GM18520 (cell line): ENCODE results near the gene PNPLA7.
"Not testable (repeated sequence)": the region's sequence is repeated elsewhere in the genome, so short reads cannot be mapped to it uniquely, and the experiment has no call there.

ENCODE experiments used
- ATAC-seq: cut with Tn5 transposase; IDR thresholded peaks from one replicate; pipeline ENCODE4 v1.9.1; 2021; ENCODE audit not compliant: unreplicated experiment

The PNPLA7 gene

DNA sequence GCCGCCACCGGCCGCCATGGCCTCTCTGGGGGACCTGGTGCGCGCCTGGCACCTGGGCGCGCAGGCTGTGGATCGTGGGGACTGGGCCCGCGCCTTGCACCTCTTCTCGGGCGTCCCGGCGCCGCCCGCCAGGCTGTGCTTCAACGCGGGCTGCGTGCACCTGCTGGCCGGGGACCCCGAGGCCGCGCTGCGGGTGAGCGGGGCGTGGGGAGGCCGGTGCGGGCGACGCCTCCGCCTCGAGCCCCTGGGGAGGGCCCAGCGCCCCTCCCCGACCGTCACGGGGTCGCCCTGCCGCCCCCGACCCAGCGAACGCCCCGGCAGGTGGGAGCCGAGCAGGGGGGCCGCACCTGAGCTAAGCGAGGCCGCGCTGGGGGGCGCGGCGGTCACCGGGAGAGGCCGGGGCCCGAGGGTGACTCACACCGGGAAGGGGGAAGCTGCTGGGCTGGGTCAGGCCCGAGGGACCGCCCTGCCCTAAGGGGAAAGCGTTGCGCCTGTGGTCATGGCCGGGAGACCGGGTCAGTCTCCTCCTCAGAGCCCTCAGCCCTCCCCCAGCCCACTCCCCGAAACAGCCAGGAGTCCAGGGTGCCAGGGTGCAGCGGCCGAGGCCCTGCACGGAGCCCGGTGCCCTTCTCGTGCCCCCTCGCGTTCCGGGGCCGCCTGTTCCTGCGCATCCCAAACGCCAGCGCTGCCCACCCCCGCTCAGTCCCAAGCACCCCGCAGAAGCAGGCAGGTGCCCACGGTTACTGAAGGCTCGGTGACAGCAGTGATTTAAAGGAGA, 126.5 kb downstream of the PNPLA7 start:
- ATAC-seq = peak; percentile 15

DNA sequence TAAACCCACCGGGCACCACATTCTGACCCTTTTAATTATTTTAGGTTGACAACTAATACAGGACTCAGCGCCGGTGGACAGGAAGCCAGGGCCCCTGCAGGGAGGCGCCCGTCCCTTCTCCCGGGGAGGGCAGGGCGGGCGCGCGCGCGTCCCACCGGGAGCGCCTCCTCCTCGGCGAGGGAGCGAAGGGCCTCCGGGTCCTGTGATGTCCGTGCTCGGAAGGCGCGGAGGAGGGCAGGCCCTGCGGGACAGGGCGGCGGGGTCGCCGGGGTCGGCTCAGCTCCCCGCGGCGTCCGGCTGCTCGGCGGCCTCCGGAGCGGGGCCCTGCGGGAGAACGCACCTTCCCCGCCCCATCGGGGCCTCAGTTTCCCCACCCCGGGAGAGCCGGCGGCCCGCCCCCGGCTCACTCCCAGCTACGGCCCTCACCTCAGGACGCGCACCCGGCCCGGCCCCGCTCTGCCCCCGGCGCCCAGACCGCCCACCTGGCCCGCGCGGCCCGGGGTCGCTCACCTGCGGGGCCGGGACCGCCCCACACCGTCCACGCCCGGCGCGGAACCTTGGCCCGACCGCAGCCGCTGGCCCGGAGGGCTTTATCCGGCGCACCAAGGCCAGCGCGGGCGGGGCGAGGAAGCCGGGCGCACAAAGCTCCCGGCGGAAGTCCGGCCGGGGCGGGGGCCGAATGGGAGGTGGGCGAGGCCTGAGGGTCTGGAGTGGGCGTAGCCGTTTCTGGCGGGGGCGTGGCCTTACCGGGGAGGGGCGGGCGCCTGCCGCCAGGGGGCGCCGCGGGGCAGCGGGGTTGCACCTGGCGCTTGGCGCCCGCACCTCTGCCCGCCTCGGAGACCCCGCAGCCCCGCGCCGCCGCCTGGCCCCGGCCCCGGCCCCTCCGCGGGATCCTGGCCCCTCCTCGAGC, 127.3 kb downstream of the PNPLA7 start, which contains the start of the genes EXD3 and NOXA1:
Gene EXD3 (minus strand): TSS at position 559 of the 910 bp plus-strand sequence. CDS start 27,805 bp downstream, outside the sequence.
Gene NOXA1 (plus strand): TSS at position 790 of the 910 bp plus-strand sequence. CDS start 137 bp downstream, outside the sequence.
- ATAC-seq = peak; percentile 78

DNA sequence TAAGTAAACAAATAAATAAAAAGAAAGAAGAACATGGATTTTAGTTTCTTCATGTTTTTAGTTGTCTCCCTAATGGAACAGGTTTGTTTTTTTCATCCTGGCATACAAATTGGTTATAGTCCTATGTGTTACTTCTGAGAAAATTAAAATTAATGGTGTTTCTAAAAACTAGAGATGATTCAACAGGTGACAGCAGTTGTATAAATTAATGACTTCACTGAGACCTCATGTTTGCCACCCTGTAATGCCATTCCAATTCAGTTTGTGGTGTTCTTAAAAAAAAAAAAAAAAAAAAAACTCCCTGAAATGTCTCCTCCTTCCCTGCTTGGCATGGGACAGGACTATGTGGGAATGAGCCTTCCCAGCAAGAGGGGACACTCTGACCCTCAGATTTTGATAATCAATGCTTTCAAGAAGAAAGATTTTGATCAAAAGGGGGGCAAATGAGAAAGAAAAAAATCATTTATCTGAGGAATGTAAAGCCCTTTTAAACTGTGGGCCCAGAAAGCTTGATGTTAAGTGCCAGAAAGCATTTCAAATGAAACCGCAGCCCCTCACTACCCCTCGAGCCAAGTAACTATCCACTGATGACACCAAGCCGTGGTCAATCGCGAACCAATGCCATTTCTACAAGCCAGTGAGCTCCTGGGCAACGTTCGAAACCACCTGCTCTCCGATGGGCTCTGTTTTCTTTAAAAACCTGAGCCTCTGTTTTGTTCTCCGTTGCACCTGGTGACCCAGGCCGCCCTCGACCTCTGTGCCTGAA, 128.2 kb downstream of the PNPLA7 start:
- no peak for ATAC-seq

DNA sequence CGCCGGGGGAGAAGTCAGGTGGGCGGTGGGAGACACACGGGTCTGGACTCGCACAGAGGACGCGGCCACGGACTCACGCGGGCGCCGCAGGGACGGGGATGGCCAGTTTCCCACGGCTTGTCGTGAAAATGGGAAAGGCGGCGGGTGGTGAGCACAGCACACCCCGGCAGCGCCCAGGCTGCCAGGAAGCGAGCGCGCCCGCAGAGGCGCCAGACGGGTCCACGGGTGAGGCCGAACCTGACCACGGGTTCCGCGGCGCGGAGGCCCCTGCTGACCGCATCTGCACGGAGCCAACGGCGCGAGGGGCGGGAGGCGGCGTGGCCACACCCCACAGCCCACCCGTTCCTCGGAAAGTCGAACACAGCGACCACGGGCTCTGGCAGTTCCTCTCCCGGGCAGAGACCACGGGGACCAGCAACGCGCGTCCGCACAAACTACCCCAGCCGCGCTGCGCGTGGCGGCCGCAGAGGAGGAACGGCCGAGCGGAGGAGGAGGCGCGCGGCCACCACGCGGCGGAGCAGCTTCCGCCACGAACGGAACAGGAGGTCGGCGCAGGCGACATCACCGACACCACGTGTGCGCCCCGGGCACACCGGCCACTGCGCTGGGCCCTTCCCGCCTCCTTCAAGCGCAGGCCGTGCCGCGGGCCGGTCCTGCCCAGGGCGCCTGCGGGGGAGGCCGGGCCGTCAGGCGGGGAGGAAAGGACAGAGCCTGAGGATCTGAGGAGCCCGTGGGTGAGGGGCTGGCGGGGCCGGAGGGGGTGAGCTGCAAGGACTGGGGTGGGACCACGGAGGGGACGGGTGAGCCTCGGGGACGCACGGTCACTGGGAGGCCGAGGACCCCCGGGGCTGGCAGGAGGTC, 132.8 kb downstream of the PNPLA7 start:
- ATAC-seq = no peak

- ATAC-seq = no peak
Measured at GRCh38 chr9:137416563-137417151, 133.5 kb downstream of the PNPLA7 start.

DNA sequence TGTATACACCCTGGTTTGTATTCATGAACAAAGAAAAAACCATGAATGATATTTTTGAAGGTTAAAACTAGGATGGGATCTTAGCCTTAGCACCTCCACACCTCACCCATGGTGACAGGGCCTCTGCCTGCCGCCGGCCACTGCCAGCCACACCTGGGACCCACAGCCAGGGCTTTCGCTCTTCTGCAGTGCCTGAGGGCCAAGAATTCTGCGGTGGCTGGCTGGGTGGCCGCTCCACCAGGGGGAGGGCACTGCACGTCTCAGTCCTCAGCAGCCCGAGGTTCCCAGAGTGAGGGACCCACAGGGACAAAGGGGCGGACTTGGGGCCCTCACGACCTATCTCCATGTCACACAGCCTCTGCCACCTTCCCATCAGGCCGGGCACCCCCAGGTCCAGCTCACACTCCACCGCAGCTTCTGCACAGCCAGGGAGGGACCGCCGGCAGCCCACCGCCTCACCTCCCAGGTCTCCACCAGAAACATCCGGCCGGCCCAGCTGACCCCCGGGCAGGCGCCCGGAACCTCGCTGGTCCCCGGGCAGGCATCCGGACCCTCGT, 134.1 kb downstream of the PNPLA7 start:
- no peak for ATAC-seq

DNA sequence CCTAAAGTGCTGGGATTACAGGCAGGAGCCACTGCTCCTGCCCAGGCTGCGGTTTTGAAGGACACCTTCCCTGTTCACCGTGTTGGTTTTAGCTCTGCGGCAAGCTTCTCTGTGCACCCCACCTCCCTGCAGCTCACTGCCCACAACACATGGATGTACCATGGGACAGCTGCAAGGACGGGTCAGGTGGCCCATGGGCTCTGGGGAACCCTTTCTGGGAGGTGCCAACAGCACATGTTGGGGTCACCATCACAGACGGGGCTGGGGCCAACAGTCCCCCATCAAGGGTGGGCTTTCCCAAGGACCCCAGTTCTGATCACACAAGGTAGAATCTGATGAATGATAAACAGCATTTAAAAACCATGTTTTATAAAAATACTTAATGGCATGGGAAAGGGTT, 134.8 kb downstream of the PNPLA7 start:
- ATAC-seq = no peak

GRCh38 chr9:137412431-137412830, 137.8 kb downstream of the PNPLA7 start:
- no peak for ATAC-seq

DNA sequence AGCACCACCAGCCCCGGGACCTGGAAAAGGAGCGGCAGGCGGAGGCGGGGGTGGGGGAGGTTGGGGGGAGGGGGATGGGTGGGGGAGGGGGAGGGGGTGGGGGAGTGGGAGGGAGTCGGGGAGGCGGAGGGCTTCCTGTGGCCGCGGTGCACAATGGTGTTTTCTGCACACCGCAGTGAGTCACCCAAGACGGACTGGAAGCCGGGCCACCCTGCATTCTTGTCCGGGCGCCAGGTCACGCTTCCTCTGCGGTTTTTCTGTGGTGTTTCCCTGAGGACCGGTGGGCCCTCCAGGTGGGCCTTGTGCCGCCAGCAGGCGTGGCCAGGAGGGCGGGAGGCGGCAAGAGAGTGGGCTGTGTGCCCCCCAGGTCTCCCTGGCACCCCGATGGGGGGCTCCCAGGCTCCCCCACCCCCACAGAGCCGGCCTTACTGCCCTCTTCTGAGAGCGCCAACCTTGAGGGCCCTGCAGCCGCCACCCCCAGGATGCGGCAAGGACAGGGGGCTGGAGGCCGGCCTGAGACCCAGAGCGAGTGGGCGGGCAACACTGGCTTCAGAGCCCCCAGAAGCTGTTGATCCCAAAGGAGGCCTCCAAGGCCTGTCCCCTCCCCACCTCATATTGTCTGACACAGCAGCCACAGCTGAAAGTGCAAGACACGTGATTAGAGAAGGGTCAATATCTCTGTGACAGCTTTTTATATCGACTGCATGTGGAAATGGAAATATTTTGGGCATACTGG, 138.4 kb downstream of the PNPLA7 start:
- ATAC-seq = no peak

GRCh38 chr9:137411260-137411644, 138.9 kb downstream of the PNPLA7 start:
- ATAC-seq = no peak

- no peak for ATAC-seq
Measured at GRCh38 chr9:137410891-137411249, 139.3 kb downstream of the PNPLA7 start.

- ATAC-seq = not testable (repeated sequence)
Measured at GRCh38 chr9:137410236-137410890, 139.8 kb downstream of the PNPLA7 start.
